NCI-H446 treated with DMSO at 0.1 percent for 48 hours (cell line): Measurements from ENCODE around the gene SDHAF2.
A peak's percentile ranks its signal among the peaks of the same experiment; 100 is the strongest.
"Not testable (repeated sequence)": the region's sequence is repeated elsewhere in the genome, so short reads cannot be mapped to it uniquely, and the experiment has no call there.

Experiments
- DNase-seq: peaks from one replicate; lab custom pipeline; 2025; lab: John Stamatoyannopoulos, UW

The SDHAF2 gene

GRCh38 chr11:61476371-61476770 lies 46.4 kb downstream of the SDHAF2 start:
- no peak for DNase-seq

- no peak for DNase-seq
Observed at GRCh38 chr11:61477126-61477525, 47.2 kb downstream of the SDHAF2 start.

- DNase-seq: no peak
Observed at GRCh38 chr11:61477727-61478148, 47.8 kb downstream of the SDHAF2 start.

GRCh38 chr11:61479360-61480058 lies 49.6 kb downstream of the SDHAF2 start:
- DNase-seq: not testable (repeated sequence)

GRCh38 chr11:61480261-61480993 lies 50.5 kb downstream of the SDHAF2 start:
- DNase-seq: no peak

GRCh38 chr11:61480994-61481335 lies 51.0 kb downstream of the SDHAF2 start:
- no peak for DNase-seq

- DNase-seq: no peak
Observed at GRCh38 chr11:61481806-61482205, 51.9 kb downstream of the SDHAF2 start.

- DNase-seq: no peak
Observed at GRCh38 chr11:61482513-61482912, 52.6 kb downstream of the SDHAF2 start.

GRCh38 chr11:61484541-61484940 lies 54.6 kb downstream of the SDHAF2 start:
- DNase-seq: no peak

- DNase-seq: no peak
Observed at GRCh38 chr11:61485080-61485479, 55.2 kb downstream of the SDHAF2 start.

- no peak for DNase-seq
Observed at GRCh38 chr11:61486011-61486620, 56.2 kb downstream of the SDHAF2 start.

- DNase-seq: no peak
Observed at GRCh38 chr11:61486779-61487178, 56.9 kb downstream of the SDHAF2 start.

GRCh38 chr11:61487342-61488025 lies 57.6 kb downstream of the SDHAF2 start:
- no peak for DNase-seq

GRCh38 chr11:61488651-61489291 lies 58.8 kb downstream of the SDHAF2 start:
- DNase-seq: no peak

GRCh38 chr11:61489833-61490721 lies 60.2 kb downstream of the SDHAF2 start:
- DNase-seq: no peak

GRCh38 chr11:61491736-61492395 lies 61.9 kb downstream of the SDHAF2 start:
- DNase-seq: no peak

GRCh38 chr11:61494381-61494961 lies 64.5 kb downstream of the SDHAF2 start:
- no peak for DNase-seq

- peak; percentile 53 for DNase-seq
Observed at GRCh38 chr11:61495801-61496601, 66.1 kb downstream of the SDHAF2 start.
